Thymus (tissue), 11 donors: ENCODE data around the gene LHFPL2. TPM values are rescaled to one million over a fixed set of nuclear protein-coding genes. Genes with fewer than 3 reads are reported as not detected.

Experiments used
- DNase-seq, 9 donors: peaks; one replicate each; pipeline ENCODE4 v3.0.0-alpha.2; 2013; ENCODE audit warnings: low spot score in 9 of 9, low read depth in 6 of 9, missing footprints in 1 of 9
- H3K27ac ChIP-seq, 2 donors: one replicate each; pipeline ENCODE4 v1.5.1; 2013; ENCODE audit warnings: control low read depth in 1 of 2, low read depth in 1 of 2, low read length in 1 of 2, mild to moderate bottlenecking in 1 of 2, moderate library complexity in 1 of 2
- H3K27me3 ChIP-seq, 2 donors: one replicate each; pipeline ENCODE4 v1.5.1; 2013; ENCODE audit warnings: low read length in 1 of 2; ENCODE audit not compliant: control insufficient read depth in 2 of 2, insufficient read depth in 1 of 2
- H3K36me3 ChIP-seq, 2 donors: one replicate each; pipeline ENCODE4 v1.5.1; 2013; ENCODE audit warnings: low read length in 1 of 2, mild to moderate bottlenecking in 1 of 2, moderate library complexity in 1 of 2; ENCODE audit not compliant: control insufficient read depth in 2 of 2, insufficient read depth in 2 of 2
- H3K4me1 ChIP-seq, 2 donors: one replicate each; pipeline ENCODE4 v1.5.1; 2013; ENCODE audit warnings: low read length in 2 of 2; ENCODE audit not compliant: control insufficient read depth in 2 of 2, insufficient read depth in 2 of 2
- H3K4me3 ChIP-seq, 2 donors: one replicate each; pipeline ENCODE4 v1.5.1; 2013; ENCODE audit warnings: low read length in 2 of 2, control low read depth in 1 of 2, mild to moderate bottlenecking in 1 of 2
- H3K9me3 ChIP-seq, 2 donors: one replicate each; pipeline ENCODE4 v1.5.1; 2013; ENCODE audit warnings: low read length in 1 of 2, mild to moderate bottlenecking in 1 of 2; ENCODE audit not compliant: control insufficient read depth in 2 of 2, insufficient read depth in 1 of 2
- WGBS: extraction: QIAGEN DNeasy Blood & Tissue Kit; methylation state at CpG from one replicate; pipeline ENCODE4 v1.1.7; 2013; 5-methylcytosine and 5-hydroxymethylcytosine counted together
- polyA plus RNA-seq: library from polyadenylated mRNA; stranded (reverse); fragments of 200-250 nt; gene quantifications from one replicate; pipeline ENCODE4 v1.2.3, GENCODE V29; 2013
- total RNA-seq: library from RNA; stranded (reverse); fragments of 120-200 nt; gene quantifications from one replicate; pipeline ENCODE4 v1.2.4, GENCODE V29; 2013
- donor health status: healthy.

LHFPL2 gene
- total and polyA plus RNA-seq, 2 donors = 9.1 to 21.4 TPM

DNA sequence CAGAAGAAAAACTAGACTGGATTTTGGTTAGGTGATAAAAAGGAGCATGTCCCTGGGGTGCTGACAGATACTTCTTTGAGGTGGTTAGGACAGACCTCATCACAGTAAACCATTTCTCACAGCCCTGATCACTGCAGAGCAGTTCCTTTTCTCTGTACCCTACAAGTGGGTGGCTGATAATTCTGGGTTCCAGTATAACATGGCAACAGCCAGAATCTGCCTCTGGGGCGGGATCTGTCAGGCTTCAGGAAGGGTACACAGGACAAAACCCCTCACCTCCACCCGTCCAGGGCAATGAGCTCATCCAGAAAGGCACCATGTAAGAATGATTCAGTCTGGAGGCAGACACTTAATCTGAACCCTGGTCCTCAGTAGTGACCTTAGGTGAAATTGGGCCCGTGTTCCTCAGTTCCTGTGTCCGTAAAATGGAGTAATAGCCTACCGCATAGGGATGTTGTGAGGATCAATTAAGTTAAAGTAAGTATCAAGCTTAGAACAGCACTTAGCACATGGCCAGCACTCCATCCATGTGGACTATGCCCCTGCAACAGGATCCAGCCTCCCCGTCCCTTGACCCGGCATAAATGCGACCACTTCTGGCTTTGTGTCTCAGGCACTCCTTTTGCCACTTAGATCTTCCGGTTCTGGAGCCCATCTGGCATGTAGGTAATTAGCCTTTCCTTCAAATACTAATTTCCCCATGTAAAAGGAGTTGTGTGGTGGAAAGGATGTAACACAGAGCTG, 129.2 kb downstream of the LHFPL2 start:
- DNase-seq = peak in 2 of 9 donors; percentile 25 to 51
- no peaks in the 10 kb centered on the region for H3K36me3 ChIP-seq
- 92% methylated on average over 9 of the region's 9 CpGs for WGBS
- H3K4me1 ChIP-seq = peaks cover 3 to 22% of the 10 kb centered on the region in 2 donors
- H3K9me3 ChIP-seq = no peaks in the 10 kb centered on the region
- H3K27ac ChIP-seq = peak overlapping the region; percentile 53 to 74
- no peak overlapping the region for H3K4me3 ChIP-seq
- H3K27me3 ChIP-seq = peaks cover 0 to 27% of the 10 kb centered on the region in 2 donors

DNA sequence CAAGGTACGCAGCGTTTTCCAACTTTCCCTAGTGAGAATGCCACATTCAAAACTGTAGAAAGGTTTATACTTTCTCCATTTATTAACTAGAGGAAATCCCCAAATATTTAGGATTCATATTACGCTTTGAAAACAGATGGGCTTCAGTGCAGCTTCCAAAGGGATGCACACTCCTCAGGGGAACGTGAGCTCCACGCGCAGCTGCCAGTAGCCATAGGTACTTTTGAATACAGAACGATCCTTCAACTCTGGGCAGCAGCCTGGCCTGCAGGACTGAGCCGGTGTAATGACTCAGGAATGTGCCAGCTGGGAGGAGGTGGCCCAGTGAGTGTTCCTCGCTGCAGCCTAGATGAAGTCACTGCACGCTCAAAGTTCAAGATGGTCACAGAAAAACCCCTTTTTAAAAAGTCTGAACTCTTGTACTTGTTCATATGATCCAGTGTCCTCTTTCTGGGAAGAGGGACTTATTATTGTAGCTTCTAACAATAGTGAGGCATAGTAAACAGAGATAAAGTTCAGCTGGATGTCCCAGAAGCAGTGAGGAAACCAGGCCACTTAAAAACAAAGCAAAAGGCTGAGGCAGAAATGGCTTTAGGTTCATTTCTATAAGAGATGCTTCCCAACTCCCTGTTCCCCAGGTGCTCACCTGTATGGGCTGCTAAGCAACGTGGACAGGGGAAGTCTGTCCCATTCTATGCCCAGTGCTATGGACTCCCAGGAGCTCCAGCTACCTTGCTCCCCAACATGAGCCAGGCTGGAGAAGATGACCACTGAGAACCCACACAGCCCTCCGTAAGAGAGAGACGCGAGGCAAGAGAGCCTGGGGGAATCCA, 130.0 kb downstream of the LHFPL2 start:
- H3K27me3 ChIP-seq = peaks cover 0 to 28% of the 10 kb centered on the region in 2 donors
- H3K36me3 ChIP-seq = no peaks in the 10 kb centered on the region
- WGBS = 79% methylated on average over 14 of the region's 14 CpGs
- peaks cover 0 to 6% of the 10 kb centered on the region in 2 donors for H3K9me3 ChIP-seq
- H3K4me3 ChIP-seq = no peak overlapping the region
- peaks cover 3 to 19% of the 10 kb centered on the region in 2 donors for H3K4me1 ChIP-seq
- no peak for DNase-seq
- H3K27ac ChIP-seq = peak overlapping the region; percentile 53 to 74

DNA sequence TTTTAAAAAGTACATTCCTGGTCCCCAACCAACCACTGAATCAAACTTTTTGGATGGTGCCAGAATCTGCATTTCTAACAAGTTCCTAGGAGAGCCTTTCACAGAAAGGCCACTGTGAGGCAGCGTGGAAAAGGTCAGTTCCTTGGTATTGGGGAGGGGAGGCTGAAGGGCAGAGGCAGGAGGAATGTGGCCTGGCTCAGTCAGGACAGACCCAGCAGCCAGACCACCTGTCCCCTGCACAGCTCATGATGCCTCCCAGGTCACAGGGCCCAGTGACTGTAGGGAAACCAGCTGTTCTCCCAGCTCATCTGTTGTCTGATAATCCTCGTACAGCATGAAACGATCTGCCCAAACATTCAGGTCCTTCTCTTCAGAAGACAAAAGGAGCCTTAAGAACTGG, 132.9 kb downstream of the LHFPL2 start:
- H3K27me3 ChIP-seq = peaks cover 0 to 38% of the 10 kb centered on the region in 2 donors
- H3K4me1 ChIP-seq = peaks cover 3 to 23% of the 10 kb centered on the region in 2 donors
- H3K4me3 ChIP-seq = no peak overlapping the region
- peaks cover 0 to 6% of the 10 kb centered on the region in 2 donors for H3K9me3 ChIP-seq
- no peak for DNase-seq
- 95% methylated on average over 3 of the region's 3 CpGs for WGBS
- H3K27ac ChIP-seq = no peak overlapping the region
- no peaks in the 10 kb centered on the region for H3K36me3 ChIP-seq

DNA sequence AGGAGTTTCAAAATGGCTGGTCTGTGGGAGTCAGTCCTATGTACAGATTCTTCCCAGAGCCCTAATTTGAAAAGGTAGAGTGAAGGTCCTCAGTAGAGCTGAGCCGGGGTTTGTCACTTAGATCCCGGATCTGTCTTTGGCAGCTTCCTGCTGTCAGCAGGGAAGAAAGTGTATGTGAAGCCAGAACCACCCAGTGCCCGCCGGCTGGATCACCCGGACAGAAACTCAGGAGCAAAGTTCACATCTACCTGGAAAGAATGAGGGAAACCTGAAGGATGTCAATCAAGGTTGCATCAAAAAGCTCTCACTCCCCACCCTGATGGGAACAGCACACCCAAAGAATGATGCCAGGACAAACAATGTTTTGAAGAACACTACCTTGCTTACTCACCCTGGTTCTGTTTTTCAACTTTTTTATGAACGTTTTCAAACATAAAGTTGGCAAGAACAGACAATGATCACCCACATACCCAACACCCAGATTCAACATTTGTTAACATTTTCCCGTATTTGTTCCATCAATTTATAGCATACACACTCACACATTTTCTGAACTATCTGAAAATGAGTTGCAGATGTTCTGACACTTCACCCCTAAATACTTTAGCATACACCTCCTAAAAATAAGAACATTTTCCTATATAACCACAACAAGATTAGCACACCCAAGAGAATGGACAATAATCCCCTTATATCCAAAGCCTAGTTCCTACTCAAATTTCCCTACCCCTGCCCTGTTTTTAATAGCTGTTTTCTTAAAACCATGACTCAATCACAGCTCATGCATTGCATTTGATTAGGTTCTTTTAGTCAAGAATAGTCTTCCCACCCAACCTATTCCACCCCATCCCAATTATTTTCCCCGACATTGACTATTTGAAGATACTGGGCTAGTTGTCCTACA, 133.9 kb downstream of the LHFPL2 start:
- peaks cover 0 to 6% of the 10 kb centered on the region in 2 donors for H3K9me3 ChIP-seq
- H3K4me3 ChIP-seq = no peak overlapping the region
- peaks cover 7 to 42% of the 10 kb centered on the region in 2 donors for H3K27me3 ChIP-seq
- DNase-seq = no peak
- H3K36me3 ChIP-seq = no peaks in the 10 kb centered on the region
- peaks cover 11 to 30% of the 10 kb centered on the region in 2 donors for H3K4me1 ChIP-seq
- no peak overlapping the region for H3K27ac ChIP-seq
- WGBS = 91% methylated on average over 8 of the region's 8 CpGs

DNA sequence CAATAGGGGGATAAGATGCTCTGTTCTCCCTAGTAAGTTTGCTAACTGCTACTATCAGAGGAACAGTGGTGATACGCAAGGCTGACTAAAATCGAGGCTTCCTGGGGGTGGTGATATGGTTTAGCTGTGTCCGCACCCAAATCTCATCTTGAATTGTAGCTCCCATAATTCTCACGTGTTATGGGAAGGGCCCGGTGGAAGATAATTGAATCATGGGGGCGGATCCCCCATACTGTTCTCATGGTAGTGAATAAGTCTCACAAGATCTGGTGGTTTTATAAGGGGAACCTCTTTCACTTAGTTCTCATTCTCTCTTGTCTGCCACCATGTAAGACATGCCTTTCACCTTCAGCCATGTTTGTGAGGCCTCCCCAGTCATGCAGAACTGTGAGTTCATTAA, 135.1 kb downstream of the LHFPL2 start:
- WGBS = 85% methylated on average over 6 of the region's 6 CpGs
- Histone ChIP-seq H3K36me3 (no peaks in the 10 kb centered on the region), H3K9me3 (peaks cover 0 to 6% of the 10 kb centered on the region in 2 donors), H3K27ac (no peak overlapping the region), H3K27me3 (peaks cover 10 to 50% of the 10 kb centered on the region in 2 donors), H3K4me1 (peaks cover 9 to 27% of the 10 kb centered on the region in 2 donors), H3K4me3 (no peak overlapping the region)
- DNase-seq = no peak

DNA sequence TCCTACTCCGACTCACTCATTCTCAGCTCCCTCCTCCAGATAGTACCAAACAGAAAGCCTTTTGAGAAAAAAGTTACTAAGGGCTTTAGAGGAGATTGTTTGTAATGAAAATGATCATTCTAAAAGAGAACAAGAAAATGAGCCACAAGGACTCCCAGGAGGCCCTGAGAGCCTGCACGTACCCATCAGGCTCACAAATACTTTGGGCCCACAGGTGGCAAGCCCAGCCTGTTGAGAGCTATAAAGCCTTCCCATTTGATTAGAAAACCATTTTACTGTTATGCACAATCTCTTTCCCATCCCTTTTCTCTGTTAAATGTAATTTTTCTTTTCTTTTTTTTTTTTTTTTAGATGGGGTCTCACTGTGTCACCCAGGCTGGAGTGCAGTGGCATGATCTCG, 136.1 kb downstream of the LHFPL2 start:
- Histone ChIP-seq H3K27me3 (peaks cover 11 to 43% of the 10 kb centered on the region in 2 donors), H3K4me3 (no peak overlapping the region), H3K4me1 (peaks cover 9 to 23% of the 10 kb centered on the region in 2 donors), H3K27ac (no peak overlapping the region), H3K36me3 (no peaks in the 10 kb centered on the region), H3K9me3 (peaks cover 0 to 6% of the 10 kb centered on the region in 2 donors)
- WGBS = 98% methylated on average over 3 of the region's 3 CpGs
- DNase-seq = no peak

DNA sequence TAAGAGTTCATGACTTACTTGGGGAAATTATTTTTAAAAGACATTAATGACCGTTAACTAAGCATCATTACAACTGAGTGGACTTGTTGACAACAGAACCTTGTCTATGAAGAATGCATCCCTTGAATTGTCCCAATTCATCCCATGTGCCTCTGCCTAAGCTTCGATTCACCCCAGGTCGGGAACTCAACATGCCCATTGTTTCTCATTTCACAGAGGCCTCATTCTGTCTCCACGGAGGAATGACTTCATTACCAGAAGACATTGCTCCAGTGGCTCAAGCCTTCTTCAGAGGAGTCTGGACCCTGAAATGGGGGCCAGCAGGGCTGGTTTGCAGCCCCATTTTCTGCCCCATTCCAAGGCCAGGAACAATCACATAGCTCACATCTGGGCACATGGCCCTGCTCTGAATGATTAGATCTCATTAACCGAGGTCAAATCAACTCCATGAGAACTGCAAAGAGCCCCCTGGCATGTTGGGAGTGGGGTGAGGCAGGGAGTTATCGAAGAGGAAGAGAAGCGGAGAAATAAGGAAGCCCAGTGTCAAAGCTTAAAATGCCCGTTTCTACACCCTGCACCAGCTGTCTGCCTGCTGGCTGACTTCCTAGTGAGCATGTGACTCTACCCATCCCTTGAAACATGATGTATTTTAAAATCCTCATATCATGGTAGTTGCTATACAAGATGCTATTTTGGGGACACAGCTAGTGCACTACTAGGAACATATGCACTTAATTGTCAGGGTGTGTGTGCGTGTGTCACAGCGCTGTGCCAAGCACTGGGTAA, 137.3 kb downstream of the LHFPL2 start:
- no peaks in the 10 kb centered on the region for H3K36me3 ChIP-seq
- no peak overlapping the region for H3K27ac ChIP-seq
- peaks cover 11 to 41% of the 10 kb centered on the region in 2 donors for H3K27me3 ChIP-seq
- H3K9me3 ChIP-seq = peaks cover 0 to 6% of the 10 kb centered on the region in 2 donors
- peaks cover 9 to 25% of the 10 kb centered on the region in 2 donors for H3K4me1 ChIP-seq
- H3K4me3 ChIP-seq = no peak overlapping the region
- WGBS = 63% methylated on average over 10 of the region's 10 CpGs
- DNase-seq = no peak
